ENCODE results near the gene CAV3. TPM values are rescaled to one million over a fixed set of nuclear protein-coding genes. Genes with fewer than 3 reads are reported as not detected.

The CAV3 gene
- polyA plus RNA-seq, 3 donors, result not detected

GRCh38 chr3:8755564-8756237 is 22.1 kb downstream of the CAV3 start:
- Mint-ChIP-seq H3K4me1 (no peaks in the 10 kb centered on the region), H3K4me3 (no peak overlapping the region), H3K36me3 (no peaks in the 10 kb centered on the region), H3K9me3 (no peaks in the 10 kb centered on the region), H3K27ac (no peak overlapping the region), H3K27me3 (ENCODE audit: low read depth in 3 of 3) (peaks cover 2 to 5% (median 3%) of the 10 kb centered on the region in 3 donors)
- Histone ChIP-seq H3K36me3 (replicated peaks in 1 of 2; ENCODE audit: control insufficient read depth in 1 of 2, insufficient read depth in 2 of 2, low read length in 2 of 2) (no peaks in the 10 kb centered on the region), H4K20me1 (ENCODE audit: insufficient read depth, low read length) (no peaks in the 10 kb centered on the region), H3K27me3 (ENCODE audit: control insufficient read depth in 2 of 2, insufficient read depth in 2 of 2, low read length in 2 of 2) (no peaks in the 10 kb centered on the region), H3K9me3 (replicated peaks in 1 of 2; ENCODE audit: control insufficient read depth in 1 of 2, insufficient read depth in 1 of 2, low read length in 2 of 2) (no peaks in the 10 kb centered on the region), H3K4me3 (replicated peaks in 1 of 3; ENCODE audit: low read depth in 2 of 3, low read length in 3 of 3) (no peak overlapping the region), H3K79me2 (ENCODE audit: insufficient read depth, low read length) (no peaks in the 10 kb centered on the region), H3K4me1 (ENCODE audit: control insufficient read depth in 1 of 2, insufficient read depth in 2 of 2, low read length in 2 of 2) (no peaks in the 10 kb centered on the region), H3K27ac (ENCODE audit: low read depth in 1 of 2, low read length in 2 of 2) (no peak overlapping the region), H3K4me2 (replicated peaks; ENCODE audit: extremely low read depth, low read length, poor library complexity, severe bottlenecking) (no peak overlapping the region), H2AFZ (ENCODE audit: insufficient read depth, low read depth, low read length, poor library complexity, severe bottlenecking) (no peak overlapping the region), H3K9ac (ENCODE audit: insufficient read depth, low read length, poor library complexity, severe bottlenecking) (no peak overlapping the region)
- intact Hi-C loops (cut with micrococcal nuclease), result no loop called here
- DNase-seq, result no peak
- 97% methylated on average over 3 of the region's 6 CpGs for WGBS (ENCODE audit: insufficient coverage)
- TF ChIP-seq, protein P1, sequence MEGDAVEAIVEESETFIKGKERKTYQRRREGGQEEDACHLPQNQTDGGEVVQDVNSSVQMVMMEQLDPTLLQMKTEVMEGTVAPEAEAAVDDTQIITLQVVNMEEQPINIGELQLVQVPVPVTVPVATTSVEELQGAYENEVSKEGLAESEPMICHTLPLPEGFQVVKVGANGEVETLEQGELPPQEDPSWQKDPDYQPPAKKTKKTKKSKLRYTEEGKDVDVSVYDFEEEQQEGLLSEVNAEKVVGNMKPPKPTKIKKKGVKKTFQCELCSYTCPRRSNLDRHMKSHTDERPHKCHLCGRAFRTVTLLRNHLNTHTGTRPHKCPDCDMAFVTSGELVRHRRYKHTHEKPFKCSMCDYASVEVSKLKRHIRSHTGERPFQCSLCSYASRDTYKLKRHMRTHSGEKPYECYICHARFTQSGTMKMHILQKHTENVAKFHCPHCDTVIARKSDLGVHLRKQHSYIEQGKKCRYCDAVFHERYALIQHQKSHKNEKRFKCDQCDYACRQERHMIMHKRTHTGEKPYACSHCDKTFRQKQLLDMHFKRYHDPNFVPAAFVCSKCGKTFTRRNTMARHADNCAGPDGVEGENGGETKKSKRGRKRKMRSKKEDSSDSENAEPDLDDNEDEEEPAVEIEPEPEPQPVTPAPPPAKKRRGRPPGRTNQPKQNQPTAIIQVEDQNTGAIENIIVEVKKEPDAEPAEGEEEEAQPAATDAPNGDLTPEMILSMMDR (IDR thresholded peaks at IDR 0.05), result no peak

DNA sequence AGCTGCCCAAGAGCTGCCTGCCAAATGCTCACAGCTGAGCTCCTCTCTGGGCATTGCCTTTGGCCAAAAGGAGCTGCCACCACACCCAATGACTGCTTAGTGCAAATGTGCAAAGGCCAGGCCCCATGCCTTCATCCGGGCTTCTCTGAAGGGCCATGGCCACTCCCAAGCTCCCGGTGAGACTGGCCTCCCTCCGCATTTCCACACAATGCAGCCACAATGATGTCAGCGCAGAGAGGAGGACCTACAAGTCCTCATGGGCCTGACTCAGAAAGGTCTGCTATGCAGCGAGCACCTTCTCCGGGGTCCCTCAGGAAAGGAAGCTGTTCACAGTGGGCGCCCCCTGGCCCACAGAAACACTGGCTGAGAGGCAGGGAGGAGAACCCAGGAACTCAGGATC is 23.1 kb downstream of the CAV3 start:
- H3K4me2 ChIP-seq (replicated peaks; ENCODE audit: extremely low read depth, low read length, poor library complexity, severe bottlenecking), result no peak overlapping the region
- H3K27me3 ChIP-seq (ENCODE audit: control insufficient read depth in 2 of 2, insufficient read depth in 2 of 2, low read length in 2 of 2), result no peaks in the 10 kb centered on the region
- H3K36me3 Mint-ChIP-seq, result no peaks in the 10 kb centered on the region
- no peak overlapping the region for H3K4me3 ChIP-seq (replicated peaks in 1 of 3; ENCODE audit: low read depth in 2 of 3, low read length in 3 of 3)
- H3K9ac ChIP-seq (ENCODE audit: insufficient read depth, low read length, poor library complexity, severe bottlenecking), result no peak overlapping the region
- H3K9me3 Mint-ChIP-seq, result no peaks in the 10 kb centered on the region
- H2AFZ ChIP-seq (ENCODE audit: insufficient read depth, low read depth, low read length, poor library complexity, severe bottlenecking), result no peak overlapping the region
- intact Hi-C loops (cut with micrococcal nuclease), result no loop called here
- peaks cover 2 to 5% (median 3%) of the 10 kb centered on the region in 3 donors for H3K27me3 Mint-ChIP-seq (ENCODE audit: low read depth in 3 of 3)
- H3K27ac Mint-ChIP-seq, result no peak overlapping the region
- H3K4me1 ChIP-seq (ENCODE audit: control insufficient read depth in 1 of 2, insufficient read depth in 2 of 2, low read length in 2 of 2), result no peaks in the 10 kb centered on the region
- H3K9me3 ChIP-seq (replicated peaks in 1 of 2; ENCODE audit: control insufficient read depth in 1 of 2, insufficient read depth in 1 of 2, low read length in 2 of 2), result no peaks in the 10 kb centered on the region
- 86% methylated on average over 5 of the region's 7 CpGs for WGBS (ENCODE audit: insufficient coverage)
- no peaks in the 10 kb centered on the region for H3K4me1 Mint-ChIP-seq
- no peak for DNase-seq
- no peak overlapping the region for H3K4me3 Mint-ChIP-seq
- H4K20me1 ChIP-seq (ENCODE audit: insufficient read depth, low read length), result no peaks in the 10 kb centered on the region
- H3K27ac ChIP-seq (ENCODE audit: low read depth in 1 of 2, low read length in 2 of 2), result no peak overlapping the region
- H3K79me2 ChIP-seq (ENCODE audit: insufficient read depth, low read length), result no peaks in the 10 kb centered on the region
- H3K36me3 ChIP-seq (replicated peaks in 1 of 2; ENCODE audit: control insufficient read depth in 1 of 2, insufficient read depth in 2 of 2, low read length in 2 of 2), result no peaks in the 10 kb centered on the region
- TF ChIP-seq, protein P1 (IDR thresholded peaks at IDR 0.05), result no peak

Measured in CD14-positive monocyte (primary cell).